Measurements from ENCODE around the gene CNIH2.

DNA sequence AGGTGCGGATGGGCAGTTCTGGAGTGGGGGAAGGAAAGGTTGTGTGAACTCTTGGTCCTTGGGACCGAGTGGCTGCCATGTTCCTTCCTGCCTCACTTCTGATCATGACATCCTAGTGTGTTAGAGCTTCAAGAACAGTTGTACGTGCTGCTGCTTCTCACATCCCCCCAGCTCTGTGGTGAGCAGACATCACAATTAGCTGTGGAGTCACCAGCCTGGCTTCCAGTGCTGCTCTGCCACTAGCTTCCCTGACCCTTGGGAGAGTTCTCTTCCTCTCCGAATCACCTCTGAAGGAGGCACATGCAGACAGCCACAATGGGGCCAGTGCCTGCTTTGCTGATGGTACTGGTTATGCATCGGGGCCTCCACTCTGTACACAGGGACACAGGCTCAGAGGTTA, 15.8 kb upstream of the CNIH2 start:
- TF ChIP-seq, protein P1, sequence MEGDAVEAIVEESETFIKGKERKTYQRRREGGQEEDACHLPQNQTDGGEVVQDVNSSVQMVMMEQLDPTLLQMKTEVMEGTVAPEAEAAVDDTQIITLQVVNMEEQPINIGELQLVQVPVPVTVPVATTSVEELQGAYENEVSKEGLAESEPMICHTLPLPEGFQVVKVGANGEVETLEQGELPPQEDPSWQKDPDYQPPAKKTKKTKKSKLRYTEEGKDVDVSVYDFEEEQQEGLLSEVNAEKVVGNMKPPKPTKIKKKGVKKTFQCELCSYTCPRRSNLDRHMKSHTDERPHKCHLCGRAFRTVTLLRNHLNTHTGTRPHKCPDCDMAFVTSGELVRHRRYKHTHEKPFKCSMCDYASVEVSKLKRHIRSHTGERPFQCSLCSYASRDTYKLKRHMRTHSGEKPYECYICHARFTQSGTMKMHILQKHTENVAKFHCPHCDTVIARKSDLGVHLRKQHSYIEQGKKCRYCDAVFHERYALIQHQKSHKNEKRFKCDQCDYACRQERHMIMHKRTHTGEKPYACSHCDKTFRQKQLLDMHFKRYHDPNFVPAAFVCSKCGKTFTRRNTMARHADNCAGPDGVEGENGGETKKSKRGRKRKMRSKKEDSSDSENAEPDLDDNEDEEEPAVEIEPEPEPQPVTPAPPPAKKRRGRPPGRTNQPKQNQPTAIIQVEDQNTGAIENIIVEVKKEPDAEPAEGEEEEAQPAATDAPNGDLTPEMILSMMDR (IDR thresholded peaks at IDR 0.05): no peak
- TF ChIP-seq EZH2 (IDR thresholded peaks at IDR 0.05; ENCODE audit: borderline replicate concordance, insufficient read depth, low read depth, low read length, poor library complexity, severe bottlenecking): no peak
